ENCODE measurements around the gene MYL11.

Gene MYL11

GRCh38 chr16:30397056-30397455, 22.5 kb downstream of the MYL11 start:
- DNase-seq: no peak

DNA sequence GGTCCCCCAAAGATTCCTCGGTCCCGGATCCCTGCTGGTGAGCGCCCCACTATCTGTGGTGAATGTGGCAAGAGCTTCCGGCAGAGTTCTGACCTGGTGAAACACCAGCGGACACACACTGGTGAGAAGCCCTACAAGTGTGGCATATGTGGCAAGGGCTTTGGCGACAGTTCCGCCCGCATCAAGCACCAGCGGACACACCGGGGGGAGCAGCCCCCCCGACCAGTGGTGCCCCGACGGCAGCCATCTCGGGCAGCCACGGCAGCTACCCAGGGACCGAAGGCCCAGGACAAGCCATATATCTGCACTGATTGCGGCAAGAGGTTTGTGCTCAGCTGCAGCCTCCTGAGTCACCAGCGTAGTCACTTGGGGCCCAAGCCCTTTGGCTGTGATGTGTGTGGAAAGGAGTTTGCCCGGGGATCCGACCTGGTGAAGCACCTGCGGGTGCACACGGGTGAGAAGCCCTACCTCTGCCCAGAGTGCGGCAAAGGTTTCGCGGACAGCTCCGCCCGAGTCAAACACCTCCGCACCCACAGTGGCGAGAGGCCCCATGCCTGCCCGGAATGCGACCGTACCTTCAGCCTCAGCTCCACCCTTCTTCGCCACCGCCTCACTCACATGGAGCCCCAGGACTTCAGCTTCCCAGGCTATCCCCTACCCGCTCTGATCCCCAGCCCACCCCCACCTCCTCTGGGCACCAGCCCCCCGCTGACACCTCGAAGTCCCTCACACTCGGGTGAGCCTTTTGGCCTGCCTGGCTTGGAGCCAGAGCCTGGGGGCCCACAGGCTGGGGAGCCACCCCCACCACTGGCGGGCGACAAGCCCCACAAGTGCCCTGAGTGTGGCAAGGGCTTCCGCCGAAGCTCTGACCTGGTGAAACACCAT, 23.4 kb downstream of the MYL11 start:
- DNase-seq: no peak

DNA sequence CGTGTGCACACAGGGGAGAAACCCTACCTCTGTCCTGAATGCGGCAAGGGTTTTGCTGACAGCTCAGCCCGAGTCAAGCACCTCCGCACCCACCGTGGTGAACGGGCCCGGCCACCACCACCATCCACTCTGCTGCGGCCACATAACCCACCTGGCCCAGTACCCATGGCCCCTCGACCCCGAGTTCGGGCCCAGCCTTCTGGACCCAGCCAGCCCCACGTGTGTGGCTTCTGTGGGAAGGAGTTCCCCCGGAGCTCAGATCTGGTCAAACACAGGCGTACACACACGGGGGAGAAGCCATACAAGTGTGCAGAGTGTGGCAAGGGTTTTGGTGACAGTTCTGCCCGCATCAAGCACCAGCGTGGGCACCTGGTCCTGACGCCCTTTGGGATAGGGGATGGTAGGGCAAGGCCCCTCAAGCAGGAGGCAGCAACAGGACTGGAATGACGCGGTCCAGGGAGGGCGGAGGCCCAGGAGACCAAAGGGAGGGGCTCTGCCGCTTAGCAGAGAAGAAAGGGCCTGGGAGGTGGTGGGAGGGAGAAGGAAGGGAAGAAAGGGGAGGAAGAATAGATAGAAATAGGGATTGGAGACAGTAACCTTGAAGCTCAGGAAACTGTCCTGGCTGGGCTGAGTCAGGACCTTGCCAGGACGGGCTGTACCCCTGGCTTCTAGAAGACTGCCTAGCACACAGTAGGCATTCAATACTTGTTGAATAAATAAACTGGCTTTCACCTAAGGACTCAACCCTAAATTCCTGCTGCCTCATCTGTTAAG, 24.2 kb downstream of the MYL11 start:
- DNase-seq: no peak

GRCh38 chr16:30399435-30400186, 25.0 kb downstream of the MYL11 start:
- DNase-seq: no peak

- no peak for DNase-seq
These were observed 27.3 kb downstream of the MYL11 start for GRCh38 chr16:30401768-30402425.

- DNase-seq: no peak
These were observed 32.1 kb downstream of the MYL11 start for GRCh38 chr16:30406795-30407101.

- DNase-seq: peak; percentile 91
These were observed 32.7 kb downstream of the MYL11 start, which contains the start of gene ZNF771 for GRCh38 chr16:30407102-30407803. Gene ZNF771, plus strand, starts transcription at chr16:30407606. Its CDS starts 448 bp downstream, at chr16:30408054.

DNA sequence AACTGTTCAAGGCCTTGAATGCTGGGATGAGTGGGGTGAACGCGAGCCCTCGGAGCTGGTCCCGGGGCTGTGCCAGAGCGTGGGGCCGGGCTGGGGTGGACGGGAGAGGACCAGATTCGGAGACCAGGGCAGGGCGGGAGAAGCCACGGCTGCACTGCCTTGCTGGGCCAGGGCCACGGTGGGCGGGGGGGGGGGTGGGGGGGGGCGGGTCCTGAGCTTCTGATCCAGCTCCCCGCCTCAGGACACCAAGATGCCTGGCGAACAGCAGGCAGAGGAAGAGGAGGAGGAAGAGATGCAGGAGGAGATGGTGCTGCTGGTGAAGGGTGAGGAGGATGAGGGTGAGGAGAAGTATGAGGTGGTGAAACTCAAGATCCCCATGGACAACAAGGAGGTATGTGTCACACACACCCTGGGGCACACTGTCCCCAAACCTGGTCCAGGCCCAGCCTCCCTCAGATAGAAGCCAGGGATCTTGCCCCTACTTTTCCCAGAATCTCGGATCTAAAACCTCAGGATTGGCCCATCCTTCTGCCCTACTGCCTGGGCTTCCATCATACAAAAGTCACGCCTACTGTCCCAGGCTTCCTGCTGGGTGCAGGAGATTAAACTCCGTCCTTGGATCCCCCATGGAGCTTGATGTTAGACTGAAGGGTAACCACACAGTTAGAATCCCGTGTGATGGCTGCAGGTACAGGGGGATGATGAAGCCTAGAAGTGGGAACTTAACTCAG, 33.4 kb downstream of the MYL11 start:
- no peak for DNase-seq

DNA sequence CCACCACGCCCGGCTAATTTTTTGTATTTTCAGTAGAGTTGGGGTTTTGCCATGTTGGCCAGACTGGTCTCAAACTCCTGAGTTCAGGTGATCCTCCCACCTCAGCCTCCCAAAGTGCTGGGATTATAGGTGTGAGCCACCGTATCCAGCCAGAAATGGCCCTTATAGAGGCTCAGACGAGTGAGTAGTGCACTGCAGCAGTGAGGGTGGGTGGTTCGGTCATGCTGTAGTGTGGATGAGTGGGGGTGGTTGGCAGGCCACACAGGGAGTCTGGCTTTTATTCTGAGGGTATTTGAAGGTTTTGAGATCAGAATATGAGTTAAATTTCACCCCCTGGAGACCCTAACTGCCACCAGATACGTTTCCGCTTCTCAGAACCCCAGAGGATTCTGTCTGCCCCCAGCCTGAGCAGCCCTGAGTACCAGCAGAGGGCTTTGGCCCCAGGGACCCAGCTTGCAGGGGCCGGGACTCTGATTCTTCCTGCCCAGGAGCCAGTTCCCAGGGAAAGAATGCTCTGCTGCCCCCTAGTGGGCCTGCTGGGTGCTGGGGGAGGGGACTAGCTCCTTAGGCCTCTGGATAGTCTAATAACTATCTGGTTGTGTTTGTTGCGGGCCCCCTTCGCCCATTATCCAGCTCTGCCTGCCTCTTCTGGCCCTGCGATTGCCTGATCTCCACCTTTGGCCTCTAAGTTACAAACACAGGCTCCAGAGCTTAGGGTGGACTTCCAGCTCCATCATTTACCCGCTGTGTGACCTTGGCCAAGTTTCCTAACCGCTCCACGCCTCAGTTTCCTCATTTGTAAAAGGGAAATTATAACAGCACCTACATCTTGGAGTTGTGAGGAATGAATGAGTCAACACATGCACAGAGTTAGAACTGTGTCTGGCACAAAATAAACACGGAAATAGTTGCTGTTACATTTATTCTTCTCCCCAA, 34.8 kb downstream of the MYL11 start:
- DNase-seq: peak; percentile 93

GRCh38 chr16:30413112-30413806, 38.7 kb downstream of the MYL11 start:
- no peak for DNase-seq

GRCh38 chr16:30414159-30414558, 39.6 kb downstream of the MYL11 start:
- no peak for DNase-seq

DNA sequence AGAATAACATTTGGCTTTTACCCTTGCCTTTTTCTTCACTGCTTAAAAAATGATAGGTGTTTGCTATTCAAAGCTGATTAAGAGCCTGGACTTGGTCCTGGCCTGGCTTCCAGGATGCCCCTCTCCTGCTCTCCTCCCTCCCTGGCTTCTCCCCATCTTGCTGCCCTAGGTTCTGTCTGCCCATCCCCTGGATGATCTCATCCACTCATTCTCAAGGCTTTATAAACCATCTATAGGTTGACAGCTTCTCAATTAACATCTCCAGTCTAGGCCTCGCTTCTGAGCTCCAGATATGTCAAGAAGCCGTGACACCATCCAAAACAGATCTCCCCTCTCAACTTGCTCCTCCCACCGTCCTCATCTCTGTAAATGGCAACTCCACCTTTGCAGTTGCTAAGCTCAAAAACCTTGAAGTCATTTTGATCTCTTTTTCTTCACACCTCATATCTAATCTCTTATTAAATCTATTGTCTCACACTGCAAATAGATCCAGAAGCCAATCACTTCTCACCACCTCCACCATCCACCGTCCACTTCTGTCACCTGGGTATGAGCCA, 41.5 kb downstream of the MYL11 start:
- no peak for DNase-seq

DNA sequence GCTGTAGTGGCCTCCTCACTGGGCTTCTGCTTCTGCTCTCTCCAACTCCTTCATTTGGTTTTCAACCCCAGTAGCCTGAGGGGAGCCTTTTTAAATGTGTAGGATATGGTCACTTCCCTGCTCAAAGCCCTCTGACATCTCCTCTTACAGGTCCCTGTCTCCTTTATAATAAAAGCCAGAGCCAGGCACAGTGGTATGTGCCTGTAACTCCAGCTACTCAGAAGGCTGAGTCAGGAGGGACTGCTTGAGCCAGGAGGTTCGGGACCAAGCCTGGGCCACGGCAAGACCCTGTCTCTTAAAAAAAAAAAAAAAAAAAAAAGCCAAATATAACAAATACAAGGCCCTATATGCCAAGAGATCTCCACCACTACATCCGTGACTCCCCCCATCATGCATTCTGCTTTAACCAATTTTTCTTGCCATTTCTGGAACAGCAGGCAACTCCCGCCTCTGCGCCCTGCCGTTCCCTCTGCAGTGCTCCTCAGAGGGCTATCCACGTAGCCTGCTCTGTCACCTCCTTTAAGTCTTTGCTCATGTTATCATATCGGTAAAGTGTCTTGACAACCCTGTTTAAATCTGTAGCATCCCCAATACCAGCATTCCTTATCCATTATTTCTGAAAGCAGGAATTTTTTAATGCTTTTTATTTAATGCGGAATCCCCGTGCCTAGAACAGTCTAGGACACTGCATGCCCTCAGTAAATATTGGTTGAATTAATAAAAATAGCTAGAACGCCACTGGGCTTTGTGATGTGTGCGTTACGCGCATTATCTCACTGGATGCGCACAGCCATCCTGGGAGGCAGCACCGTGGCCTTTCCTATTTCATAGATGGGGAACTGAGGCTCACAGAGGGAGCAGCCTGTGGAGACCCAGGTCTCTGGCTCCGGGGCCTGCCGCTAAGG, 42.3 kb downstream of the MYL11 start:
- no peak for DNase-seq

GRCh38 chr16:30417529-30418349, 43.1 kb downstream of the MYL11 start:
- peak; percentile 92 for DNase-seq

GRCh38 chr16:30418350-30419181, 44.0 kb downstream of the MYL11 start:
- no peak for DNase-seq

GRCh38 chr16:30421010-30421409, 46.4 kb downstream of the MYL11 start:
- DNase-seq: no peak

All from CD4-positive, alpha-beta T cell treated with Interleukin-12 subunit alpha and Interleukin-12 subunit beta, for 1 hour (primary cell).